ENCODE data around the gene CRYBG1. TPM values are rescaled to one million over a fixed set of nuclear protein-coding genes. Genes with fewer than 3 reads are reported as not detected.

Gene CRYBG1
- total and polyA plus RNA-seq, 2 experiments from 2014 or later = 3.2 to 10.0 TPM

- Histone ChIP-seq H3K4me1 (ENCODE audit: insufficient read depth) (peaks cover 11% of the 10 kb centered on the region), H3K4me3 (no peak overlapping the region), H3K79me2 (no peaks in the 10 kb centered on the region), H3K27ac (no peak overlapping the region), H3K4me2 (no peak overlapping the region), H2AFZ (no peak overlapping the region), H3K9me2 (replicated peaks; ENCODE audit: insufficient read depth) (no peaks in the 10 kb centered on the region), H3K36me3 (replicated peaks; ENCODE audit: insufficient read depth, low read depth) (no peaks in the 10 kb centered on the region), H3K9me3 (ENCODE audit: low read depth) (no peaks in the 10 kb centered on the region), H4K20me1 (ENCODE audit: insufficient read depth, poor library complexity, severe bottlenecking) (no peaks in the 10 kb centered on the region), H3K27me3 (peaks cover 3% of the 10 kb centered on the region)
- TF ChIP-seq EZH2phosphoT487 (IDR thresholded peaks at IDR 0.05; ENCODE audit: low read depth, severe bottlenecking, unreplicated experiment) (no peak), CTCF (IDR thresholded peaks at IDR 0.05; ENCODE audit: poor library complexity) (no peak), EZH2 (IDR thresholded peaks at IDR 0.05; ENCODE audit: borderline replicate concordance) (no peak)
- no peak for DNase-seq (ENCODE audit: low spot score)
- 52% methylated on average over 2 of the region's 2 CpGs for WGBS (ENCODE audit: low lambda C conversion rate, missing lambda C conversion rate)
These were observed 59.5 kb downstream of the CRYBG1 start for GRCh38 chr6:106419900-106420613.

- Histone ChIP-seq H3K79me2 (no peaks in the 10 kb centered on the region), H3K4me1 (ENCODE audit: insufficient read depth) (peaks cover 4% of the 10 kb centered on the region), H3K27me3 (peaks cover 3% of the 10 kb centered on the region), H3K4me2 (no peak overlapping the region), H3K4me3 (no peak overlapping the region), H3K27ac (no peak overlapping the region), H3K9me3 (ENCODE audit: low read depth) (no peaks in the 10 kb centered on the region), H3K36me3 (replicated peaks; ENCODE audit: insufficient read depth, low read depth) (no peaks in the 10 kb centered on the region), H2AFZ (no peak overlapping the region), H3K9me2 (replicated peaks; ENCODE audit: insufficient read depth) (no peaks in the 10 kb centered on the region), H4K20me1 (ENCODE audit: insufficient read depth, poor library complexity, severe bottlenecking) (no peaks in the 10 kb centered on the region)
- 96% methylated on average over 2 of the region's 2 CpGs for WGBS (ENCODE audit: low lambda C conversion rate, missing lambda C conversion rate)
- DNase-seq (ENCODE audit: low spot score) = no peak
- TF ChIP-seq CTCF (IDR thresholded peaks at IDR 0.05; ENCODE audit: poor library complexity) = no peak
- TF ChIP-seq EZH2 (IDR thresholded peaks at IDR 0.05; ENCODE audit: borderline replicate concordance) = no peak
- no peak for TF ChIP-seq EZH2phosphoT487 (IDR thresholded peaks at IDR 0.05; ENCODE audit: low read depth, severe bottlenecking, unreplicated experiment)
These were observed 61.0 kb downstream of the CRYBG1 start for GRCh38 chr6:106421496-106421895.

DNA sequence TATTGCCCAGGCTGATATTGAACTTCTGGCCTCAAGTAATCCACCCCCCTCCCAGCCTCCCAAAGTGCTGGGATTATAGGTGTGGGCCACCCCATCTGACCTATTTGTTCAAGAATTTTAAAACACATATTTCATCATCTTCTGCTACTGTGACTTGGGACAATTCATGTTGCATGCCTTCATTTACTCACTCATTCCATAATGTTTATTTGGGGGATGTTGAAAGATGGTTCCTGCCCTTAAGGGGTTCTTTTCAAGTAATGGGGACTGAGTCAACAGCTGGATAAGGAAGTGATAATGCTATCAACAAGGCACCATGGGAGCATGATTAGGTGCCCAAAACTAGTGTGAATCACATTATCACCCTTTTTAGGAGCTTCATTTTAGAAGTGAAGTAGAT, 62.0 kb downstream of the CRYBG1 start:
- TF ChIP-seq EZH2phosphoT487 (IDR thresholded peaks at IDR 0.05; ENCODE audit: low read depth, severe bottlenecking, unreplicated experiment) = no peak
- no peak for TF ChIP-seq EZH2 (IDR thresholded peaks at IDR 0.05; ENCODE audit: borderline replicate concordance)
- TF ChIP-seq CTCF (IDR thresholded peaks at IDR 0.05; ENCODE audit: poor library complexity) = no peak
- Histone ChIP-seq H3K4me2 (no peak overlapping the region), H3K4me3 (no peak overlapping the region), H3K9me3 (ENCODE audit: low read depth) (no peaks in the 10 kb centered on the region), H2AFZ (no peak overlapping the region), H3K36me3 (replicated peaks; ENCODE audit: insufficient read depth, low read depth) (no peaks in the 10 kb centered on the region), H3K9me2 (replicated peaks; ENCODE audit: insufficient read depth) (no peaks in the 10 kb centered on the region), H3K27ac (no peak overlapping the region), H3K79me2 (no peaks in the 10 kb centered on the region), H3K4me1 (ENCODE audit: insufficient read depth) (peaks cover 3% of the 10 kb centered on the region), H4K20me1 (ENCODE audit: insufficient read depth, poor library complexity, severe bottlenecking) (no peaks in the 10 kb centered on the region), H3K27me3 (peaks cover 3% of the 10 kb centered on the region)
- DNase-seq (ENCODE audit: low spot score) = no peak
